ENCODE results near the gene C2orf68. TPM values are rescaled to one million over a fixed set of nuclear protein-coding genes. Genes with fewer than 3 reads are reported as not detected.

The C2orf68 gene
- total and polyA plus RNA-seq, 2 of the 13 experiments (the other 11 are each of a cell fraction or from before 2014, with no cell fraction given) = 47.1 to 77.4 TPM

GRCh38 chr2:85602476-85603234 is 9.2 kb downstream of the C2orf68 start, which contains the start of gene TMEM150A (continued):
- TF ChIP-seq MZF1 (CRISPR knock-in tag; IDR thresholded peaks at IDR 0.05; ENCODE audit: borderline replicate concordance) (no peak), ZNF124 (CRISPR knock-in tag; IDR thresholded peaks at IDR 0.05) (no peak; the same call in 1 of the 2 replicates), SNAPC4 (CRISPR knock-in tag; IDR thresholded peaks at IDR 0.05) (no peak), ZFP36L1 (CRISPR knock-in tag; IDR thresholded peaks at IDR 0.05) (no peak), PRDM4 (CRISPR knock-in tag; IDR thresholded peaks at IDR 0.05; ENCODE audit: borderline replicate concordance) (no peak), ZNF468 (CRISPR knock-in tag; IDR thresholded peaks at IDR 0.05) (0 out of 2 replicates have a peak, but pooled peaks have one; percentile 16), POLR2AphosphoS2 (IDR thresholded peaks at IDR 0.05; ENCODE audit: low read depth, low read length) (no peak), SETDB1 (CRISPR knock-in tag; IDR thresholded peaks at IDR 0.05; ENCODE audit: borderline replicate concordance) (no peak), ZBTB21 (CRISPR knock-in tag; IDR thresholded peaks at IDR 0.05) (no peak), GZF1 (CRISPR knock-in tag; IDR thresholded peaks at IDR 0.05) (0 out of 2 replicates have a peak, but pooled peaks have one; percentile 19), ZNF205 (CRISPR knock-in tag; IDR thresholded peaks at IDR 0.05) (peak; percentile 15; the same call in 1 of the 2 replicates), CHCHD3 (CRISPR knock-in tag; IDR thresholded peaks at IDR 0.05) (0 out of 2 replicates have a peak, but pooled peaks have one; percentile 8), CEBPB (IDR thresholded peaks at IDR 0.05; ENCODE audit: borderline replicate concordance, low read depth, low read length) (peak; percentile 29; the same call in 1 of the 2 replicates), ZNF552 (CRISPR knock-in tag; IDR thresholded peaks at IDR 0.05; ENCODE audit: borderline replicate concordance) (no peak), SMAD3 (CRISPR knock-in tag; IDR thresholded peaks at IDR 0.05) (no peak; the same call in 1 of the 2 replicates), MAZ (IDR thresholded peaks at IDR 0.05; ENCODE audit: borderline replicate concordance, low read depth, low read length) (peak; percentile 81), MAZ (CRISPR knock-in tag; IDR thresholded peaks at IDR 0.05; ENCODE audit: low read depth) (peak; percentile 64; the same call in 1 of the 2 replicates), MAFG (CRISPR knock-in tag; IDR thresholded peaks at IDR 0.05) (no peak), ZSCAN12 (CRISPR knock-in tag; IDR thresholded peaks at IDR 0.05) (no peak; the same call in 1 of the 2 replicates), ZNF326 (CRISPR knock-in tag; IDR thresholded peaks at IDR 0.05; ENCODE audit: borderline replicate concordance) (no peak), CREB3 (CRISPR knock-in tag; IDR thresholded peaks at IDR 0.05) (no peak; the same call in 1 of the 2 replicates), ZNF354B (CRISPR knock-in tag; IDR thresholded peaks at IDR 0.05) (no peak; the same call in 1 of the 2 replicates)
